Fibroblast of skin of right quadriceps (primary cell): ENCODE results near the gene EEF2K.
"Not testable (repeated sequence)": the region's sequence is repeated elsewhere in the genome, so short reads cannot be mapped to it uniquely, and the experiment has no call there.

Experiments
- DNase-seq: peaks from one replicate; pipeline ENCODE4 v3.0.0-alpha.2; 2013

Gene EEF2K

GRCh38 chr16:22213801-22214200 is 7.7 kb downstream of the EEF2K start:
- DNase-seq = no peak

- no peak for DNase-seq
Measured at GRCh38 chr16:22214402-22214801, 8.3 kb downstream of the EEF2K start.

- DNase-seq = no peak
Measured at GRCh38 chr16:22214889-22215288, 8.8 kb downstream of the EEF2K start.

GRCh38 chr16:22216191-22216831 is 10.2 kb downstream of the EEF2K start:
- DNase-seq = no peak

- not testable (repeated sequence) for DNase-seq
Measured at GRCh38 chr16:22216832-22217225, 10.8 kb downstream of the EEF2K start.

- DNase-seq = no peak
Measured at GRCh38 chr16:22217890-22218730, 12.0 kb downstream of the EEF2K start.

GRCh38 chr16:22219389-22220068 is 13.5 kb downstream of the EEF2K start:
- DNase-seq = no peak

GRCh38 chr16:22220069-22220440 is 14.0 kb downstream of the EEF2K start:
- DNase-seq = peak; percentile 56

GRCh38 chr16:22220714-22221113 is 14.6 kb downstream of the EEF2K start:
- DNase-seq = no peak

GRCh38 chr16:22222006-22222405 is 15.9 kb downstream of the EEF2K start:
- no peak for DNase-seq

- no peak for DNase-seq
Measured at GRCh38 chr16:22222998-22223397, 16.9 kb downstream of the EEF2K start.

- no peak for DNase-seq
Measured at GRCh38 chr16:22225060-22225459, 19.0 kb downstream of the EEF2K start.

GRCh38 chr16:22229889-22230288 is 23.8 kb downstream of the EEF2K start:
- no peak for DNase-seq

GRCh38 chr16:22232277-22233036 is 26.4 kb downstream of the EEF2K start:
- DNase-seq = peak; percentile 26

- no peak for DNase-seq
Measured at GRCh38 chr16:22233037-22233372, 26.9 kb downstream of the EEF2K start.

- DNase-seq = no peak
Measured at GRCh38 chr16:22235839-22236745, 30.0 kb downstream of the EEF2K start.

- no peak for DNase-seq
Measured at GRCh38 chr16:22239131-22239805, 33.2 kb downstream of the EEF2K start.

GRCh38 chr16:22240023-22240710 is 34.1 kb downstream of the EEF2K start:
- DNase-seq = peak; percentile 39

- no peak for DNase-seq
Measured at GRCh38 chr16:22250522-22250921, 44.4 kb downstream of the EEF2K start.

- no peak for DNase-seq
Measured at GRCh38 chr16:22252317-22252716, 46.2 kb downstream of the EEF2K start.

GRCh38 chr16:22253272-22253671 is 47.2 kb downstream of the EEF2K start:
- DNase-seq = no peak
